Measurements from ENCODE around the gene GOLGA6L24. TPM values are rescaled to one million over a fixed set of nuclear protein-coding genes. Genes with fewer than 3 reads are reported as not detected.

Gene GOLGA6L24, protein sequence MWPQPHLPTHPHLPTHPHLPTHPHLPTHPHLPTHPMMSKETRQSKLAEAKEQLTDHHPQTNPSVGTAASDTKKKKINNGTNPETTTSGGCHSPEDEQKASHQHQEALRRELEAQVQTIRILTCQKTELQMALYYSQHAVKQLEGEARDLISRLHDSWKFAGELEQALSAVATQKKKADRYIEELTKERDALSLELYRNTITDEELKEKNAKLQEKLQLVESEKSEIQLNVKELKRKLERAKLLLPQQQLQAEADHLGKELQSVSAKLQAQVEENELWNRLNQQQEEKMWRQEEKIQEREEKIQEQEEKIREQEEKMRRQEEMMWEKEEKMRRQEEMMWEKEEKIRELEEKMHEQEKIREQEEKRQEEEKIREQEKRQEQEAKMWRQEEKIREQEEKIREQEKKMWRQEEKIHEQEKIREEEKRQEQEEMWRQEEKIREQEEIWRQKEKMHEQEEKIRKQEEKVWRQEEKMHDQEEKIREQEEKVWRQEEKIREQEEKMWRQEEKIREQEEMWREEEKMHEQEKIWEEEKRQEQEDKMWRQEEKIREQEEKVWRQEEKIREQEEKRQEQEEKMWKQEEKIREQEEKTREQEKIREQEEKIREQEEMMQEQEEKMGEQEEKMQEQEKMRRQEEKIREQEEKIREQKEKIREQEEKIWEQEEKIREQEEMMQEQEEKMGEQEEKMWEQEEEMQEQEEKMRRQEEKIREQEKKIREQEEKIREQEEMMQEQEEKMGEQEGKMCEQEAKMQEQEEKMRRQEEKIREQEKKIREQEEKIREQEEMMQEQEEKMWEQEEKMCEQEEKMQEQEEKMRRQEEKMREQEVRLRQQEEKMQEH
- total RNA-seq (2022; extraction: Qiagen RNA extraction) = not detected in 5 replicates

DNA sequence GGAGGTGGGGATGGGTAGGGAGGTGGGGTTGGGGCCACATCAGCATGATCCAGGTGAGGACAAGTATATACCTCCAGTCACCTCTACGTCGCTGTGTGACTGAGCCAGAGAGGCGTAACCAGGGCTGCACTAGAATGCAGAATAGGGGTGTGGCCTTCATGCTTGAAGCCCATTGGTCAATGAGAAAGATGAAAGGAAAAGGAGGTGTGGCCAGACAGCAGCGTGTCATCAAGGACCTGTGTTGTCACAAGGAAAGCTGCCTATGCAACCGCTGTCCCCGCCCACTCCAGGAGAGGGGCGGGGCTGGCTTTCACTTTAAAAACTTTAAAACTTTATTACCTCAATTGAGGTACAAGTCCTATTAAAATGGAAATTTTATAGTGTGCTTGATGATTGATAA, at the start of gene GOLGA6L24:
Gene GOLGA6L24 (minus strand): TSS at position 101 of the 400 bp plus-strand sequence. CDS start 61 bp downstream, at position 40.

DNA sequence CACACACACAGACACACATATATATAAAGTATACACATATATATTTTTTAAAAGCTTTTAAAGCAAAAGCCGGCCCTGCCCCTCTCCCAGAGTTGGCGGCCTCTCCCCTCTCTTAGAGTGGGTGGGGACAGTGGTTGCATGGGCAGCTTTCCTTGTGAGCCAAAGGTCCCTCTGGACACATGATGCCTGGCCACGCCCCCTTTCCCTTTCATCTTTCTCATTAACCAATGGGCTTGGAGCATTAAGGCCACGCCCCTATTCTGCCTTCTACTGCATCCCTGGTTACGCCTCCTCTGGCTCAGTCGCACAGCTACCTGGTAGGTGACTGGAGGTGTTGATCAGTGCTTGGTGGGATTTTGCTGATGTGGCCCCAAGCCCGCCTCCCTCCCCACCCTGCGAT, 20.5 kb upstream of the GOLGA6L24 start, which contains the start of gene GOLGA8F:
Gene GOLGA8F (plus strand): TSS at position 301 of the 400 bp plus-strand sequence. CDS start 98 bp downstream, at position 399.

DNA sequence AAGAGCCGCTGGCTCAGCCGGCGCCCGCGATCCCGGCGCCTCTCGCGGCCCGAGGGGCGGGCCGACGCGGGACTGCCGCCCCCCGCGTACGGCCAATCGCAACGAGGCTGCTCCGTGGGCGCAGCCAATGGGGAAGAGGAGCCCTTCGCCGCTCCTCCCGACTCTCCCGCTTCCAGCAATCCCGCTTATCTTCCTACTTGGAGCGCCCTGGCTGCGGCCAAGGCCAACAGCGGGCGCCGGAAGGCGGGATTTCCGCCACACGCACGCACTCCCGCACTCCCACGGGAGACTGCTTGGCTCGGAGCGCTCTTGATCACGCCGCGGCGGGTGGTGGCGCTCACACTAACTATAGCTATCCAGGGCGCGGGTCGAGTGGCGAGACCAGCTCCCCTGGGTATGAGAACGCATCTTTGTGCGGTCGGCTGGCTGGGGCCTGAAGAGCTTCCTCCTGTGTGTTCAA, 35.7 kb downstream of the GOLGA6L24 start, which contains the start of gene HERC2:
Gene HERC2 (minus strand): TSS at position 51 of the 460 bp plus-strand sequence. CDS start 746 bp downstream, outside the sequence.

Other genes starting within 250 kb of the GOLGA6L24 start
- gene HERC2, start 35.9 kb downstream of the GOLGA6L24 start, total RNA-seq (2022; extraction: Qiagen RNA extraction) = 41.1 to 48.4 TPM (median 45.7 TPM) in 5 replicates
- 0.01 TPM in 1 of 5 replicates, not detected in the others for gene GOLGA8F, start 20.6 kb upstream of the GOLGA6L24 start, total RNA-seq (2022; extraction: Qiagen RNA extraction)
- not detected in 5 replicates for gene GOLGA8G, start 174.9 kb upstream of the GOLGA6L24 start, total RNA-seq (2022; extraction: Qiagen RNA extraction)
- gene GOLGA6L25, start 195.5 kb upstream of the GOLGA6L24 start, total RNA-seq (2022; extraction: Qiagen RNA extraction) = not detected in 5 replicates